ENCODE data around the gene PHF2. TPM values are rescaled to one million over a fixed set of nuclear protein-coding genes. Genes with fewer than 3 reads are reported as not detected.

PHF2 gene
- polyA plus RNA-seq, 4 donors = 8.6 to 21.2 (median 12.8) TPM

GRCh38 chr9:93572636-93573515, 3.5 kb upstream of the PHF2 start:
- FAIRE-seq (no peak), DNase-seq (no peak)
- 94 to 96% (median 95%) methylated on average over 8 of the region's 8 CpGs for WGBS, 3 donors
- Histone ChIP-seq H3K27ac (ENCODE audit: low read depth in 1 of 3, low read length in 2 of 3) (no peak overlapping the region), H3K4me1 (ENCODE audit: control insufficient read depth in 3 of 3, insufficient read depth in 2 of 3, low read depth in 1 of 3, low read length in 2 of 3) (peaks cover 0 to 14% (median 3%) of the 10 kb centered on the region in 3 donors), H3K27me3 (ENCODE audit: control insufficient read depth in 3 of 3, insufficient read depth in 3 of 3, low read length in 3 of 3) (no peaks in the 10 kb centered on the region), H3K36me3 (ENCODE audit: control insufficient read depth in 3 of 3, insufficient read depth in 2 of 3, low read depth in 1 of 3, low read length in 3 of 3) (no peaks in the 10 kb centered on the region), H3K4me3 (ENCODE audit: low read depth in 1 of 3, low read length in 3 of 3) (no peak overlapping the region), H3K9me3 (ENCODE audit: control insufficient read depth in 2 of 2, insufficient read depth in 1 of 2, low read depth in 1 of 2, low read length in 1 of 2) (no peaks in the 10 kb centered on the region)

DNA sequence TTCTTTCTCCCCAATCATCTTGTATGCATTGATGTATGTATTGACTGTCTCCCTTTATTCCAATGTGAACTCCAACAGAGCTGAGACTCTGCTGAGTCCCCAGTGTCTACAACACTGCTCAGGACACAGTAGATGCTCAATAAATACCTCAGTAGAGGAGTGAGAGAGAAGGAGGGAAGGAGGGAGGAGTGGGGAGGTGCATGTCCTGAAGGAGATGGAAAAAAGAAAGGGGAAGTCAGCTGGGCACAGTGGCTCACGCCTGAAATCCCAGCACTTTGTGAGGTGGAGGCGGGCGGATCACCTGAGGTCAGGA, 2.9 kb upstream of the PHF2 start:
- Histone ChIP-seq H3K4me1 (ENCODE audit: control insufficient read depth in 3 of 3, insufficient read depth in 2 of 3, low read depth in 1 of 3, low read length in 2 of 3) (peaks cover 0 to 20% (median 3%) of the 10 kb centered on the region in 3 donors), H3K27ac (ENCODE audit: low read depth in 1 of 3, low read length in 2 of 3) (no peak overlapping the region), H3K4me3 (ENCODE audit: low read depth in 1 of 3, low read length in 3 of 3) (no peak overlapping the region), H3K9me3 (ENCODE audit: control insufficient read depth in 2 of 2, insufficient read depth in 1 of 2, low read depth in 1 of 2, low read length in 1 of 2) (no peaks in the 10 kb centered on the region), H3K36me3 (ENCODE audit: control insufficient read depth in 3 of 3, insufficient read depth in 2 of 3, low read depth in 1 of 3, low read length in 3 of 3) (no peaks in the 10 kb centered on the region), H3K27me3 (ENCODE audit: control insufficient read depth in 3 of 3, insufficient read depth in 3 of 3, low read length in 3 of 3) (no peaks in the 10 kb centered on the region)
- WGBS, 3 donors = 85 to 96% (median 94%) methylated on average over 3 of the region's 3 CpGs
- DNase-seq (no peak), FAIRE-seq (no peak)

- H3K4me1 ChIP-seq (ENCODE audit: control insufficient read depth in 3 of 3, insufficient read depth in 2 of 3, low read depth in 1 of 3, low read length in 2 of 3) = peaks cover 3 to 21% (median 5%) of the 10 kb centered on the region in 3 donors
- no peaks in the 10 kb centered on the region for H3K9me3 ChIP-seq (ENCODE audit: control insufficient read depth in 2 of 2, insufficient read depth in 1 of 2, low read depth in 1 of 2, low read length in 1 of 2)
- WGBS, 3 donors = 87% methylated on average over 9 of the region's 9 CpGs
- H3K4me3 ChIP-seq (ENCODE audit: low read depth in 1 of 3, low read length in 3 of 3) = no peak overlapping the region
- H3K27ac ChIP-seq (ENCODE audit: low read depth in 1 of 3, low read length in 2 of 3) = no peak overlapping the region
- H3K27me3 ChIP-seq (ENCODE audit: control insufficient read depth in 3 of 3, insufficient read depth in 3 of 3, low read length in 3 of 3) = no peaks in the 10 kb centered on the region
- FAIRE-seq (no peak), DNase-seq (no peak)
- H3K36me3 ChIP-seq (ENCODE audit: control insufficient read depth in 3 of 3, insufficient read depth in 2 of 3, low read depth in 1 of 3, low read length in 3 of 3) = no peaks in the 10 kb centered on the region
Measured at GRCh38 chr9:93574091-93574899, 2.1 kb upstream of the PHF2 start.

DNA sequence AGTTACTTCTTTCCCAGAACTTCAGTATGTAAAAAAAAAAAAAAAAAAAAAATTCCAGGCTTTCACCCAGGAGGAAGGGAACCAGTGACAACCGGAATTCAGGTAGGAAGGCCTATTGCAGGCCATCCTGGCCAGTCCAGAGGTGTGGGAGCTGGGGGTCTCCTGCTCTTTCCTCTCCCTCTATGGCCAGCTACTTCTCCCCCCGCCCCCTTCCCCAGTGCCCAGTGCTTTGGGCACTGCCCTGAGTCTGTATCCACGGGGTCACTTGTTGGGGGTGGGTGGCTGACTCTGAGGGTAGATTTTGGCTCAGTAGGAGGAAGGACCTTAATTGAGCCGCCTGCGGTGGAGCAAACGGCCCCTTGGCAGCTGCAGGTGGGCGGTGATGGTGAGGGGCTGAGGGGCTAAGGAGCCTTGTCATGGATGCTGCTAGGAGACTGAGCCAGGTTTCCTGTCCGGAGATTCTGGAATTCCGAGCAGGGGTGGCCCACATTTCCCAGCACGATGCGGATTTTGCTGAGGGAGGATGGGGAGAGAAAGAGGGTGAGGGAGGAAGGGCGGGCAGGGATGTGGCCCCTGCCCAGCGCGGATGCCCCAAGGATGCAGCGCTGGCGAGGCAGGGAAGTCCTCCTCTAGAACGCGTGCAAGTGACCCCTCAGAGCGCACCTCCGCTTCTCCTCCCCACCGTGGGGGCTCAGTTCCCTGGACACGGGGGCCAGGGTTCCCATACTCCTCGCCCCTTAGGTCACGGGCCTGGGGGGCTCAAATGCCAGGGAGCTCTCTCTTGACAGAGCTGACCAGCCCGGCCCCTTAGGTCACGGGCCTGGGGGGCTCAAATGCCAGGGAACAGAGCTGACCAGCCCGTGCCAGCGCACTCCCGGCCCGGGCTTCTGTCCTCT, 1.2 kb upstream of the PHF2 start:
- H3K4me3 ChIP-seq (ENCODE audit: low read depth in 1 of 3, low read length in 3 of 3) = peak overlapping the region; percentile 59 to 92 (median 77)
- peaks cover 0 to 3% (median 0%) of the 10 kb centered on the region in 3 donors for H3K36me3 ChIP-seq (ENCODE audit: control insufficient read depth in 3 of 3, insufficient read depth in 2 of 3, low read depth in 1 of 3, low read length in 3 of 3)
- no peak for DNase-seq
- no peak for FAIRE-seq
- no peaks in the 10 kb centered on the region for H3K9me3 ChIP-seq (ENCODE audit: control insufficient read depth in 2 of 2, insufficient read depth in 1 of 2, low read depth in 1 of 2, low read length in 1 of 2)
- 29 to 33% (median 29%) methylated on average over 28 to 30 of the region's 30 CpGs for WGBS, 3 donors
- H3K27me3 ChIP-seq (ENCODE audit: control insufficient read depth in 3 of 3, insufficient read depth in 3 of 3, low read length in 3 of 3) = no peaks in the 10 kb centered on the region
- H3K4me1 ChIP-seq (ENCODE audit: control insufficient read depth in 3 of 3, insufficient read depth in 2 of 3, low read depth in 1 of 3, low read length in 2 of 3) = peaks cover 3 to 24% (median 5%) of the 10 kb centered on the region in 3 donors
- H3K27ac ChIP-seq (ENCODE audit: low read depth in 1 of 3, low read length in 2 of 3) = peak overlapping the region in 2 of 3 donors; percentile 71 to 91

- FAIRE-seq (no peak), DNase-seq (peak; percentile 37 to 81)
- H3K36me3 ChIP-seq (ENCODE audit: control insufficient read depth in 3 of 3, insufficient read depth in 2 of 3, low read depth in 1 of 3, low read length in 3 of 3) = peaks cover 0 to 3% (median 0%) of the 10 kb centered on the region in 3 donors
- no peaks in the 10 kb centered on the region for H3K9me3 ChIP-seq (ENCODE audit: control insufficient read depth in 2 of 2, insufficient read depth in 1 of 2, low read depth in 1 of 2, low read length in 1 of 2)
- WGBS, 3 donors = 0 to 1% (median 0%) methylated on average over 23 to 26 of the region's 26 CpGs
- peak overlapping the region; percentile 59 to 92 (median 77) for H3K4me3 ChIP-seq (ENCODE audit: low read depth in 1 of 3, low read length in 3 of 3)
- peaks cover 3 to 30% (median 5%) of the 10 kb centered on the region in 3 donors for H3K4me1 ChIP-seq (ENCODE audit: control insufficient read depth in 3 of 3, insufficient read depth in 2 of 3, low read depth in 1 of 3, low read length in 2 of 3)
- H3K27ac ChIP-seq (ENCODE audit: low read depth in 1 of 3, low read length in 2 of 3) = peak overlapping the region; percentile 71 to 91 (median 78)
- H3K27me3 ChIP-seq (ENCODE audit: control insufficient read depth in 3 of 3, insufficient read depth in 3 of 3, low read length in 3 of 3) = no peaks in the 10 kb centered on the region
Measured at GRCh38 chr9:93575796-93576257, 557 bp upstream of the PHF2 start.

GRCh38 chr9:93577078-93577974, 942 bp downstream of the PHF2 start:
- WGBS, 3 donors = 2 to 4% (median 3%) methylated on average over 28 to 74 of the region's 74 CpGs
- Histone ChIP-seq H3K4me1 (ENCODE audit: control insufficient read depth in 3 of 3, insufficient read depth in 2 of 3, low read depth in 1 of 3, low read length in 2 of 3) (peaks cover 3 to 45% (median 10%) of the 10 kb centered on the region in 3 donors), H3K27ac (ENCODE audit: low read depth in 1 of 3, low read length in 2 of 3) (peak overlapping the region in 2 of 3 donors; percentile 27 to 39), H3K27me3 (ENCODE audit: control insufficient read depth in 3 of 3, insufficient read depth in 3 of 3, low read length in 3 of 3) (no peaks in the 10 kb centered on the region), H3K9me3 (ENCODE audit: control insufficient read depth in 2 of 2, insufficient read depth in 1 of 2, low read depth in 1 of 2, low read length in 1 of 2) (no peaks in the 10 kb centered on the region), H3K36me3 (ENCODE audit: control insufficient read depth in 3 of 3, insufficient read depth in 2 of 3, low read depth in 1 of 3, low read length in 3 of 3) (peaks cover 0 to 3% (median 0%) of the 10 kb centered on the region in 3 donors), H3K4me3 (ENCODE audit: low read depth in 1 of 3, low read length in 3 of 3) (peak overlapping the region; percentile 44 to 92 (median 77))
- peak; percentile 30 to 63 for DNase-seq
- FAIRE-seq = no peak

DNA sequence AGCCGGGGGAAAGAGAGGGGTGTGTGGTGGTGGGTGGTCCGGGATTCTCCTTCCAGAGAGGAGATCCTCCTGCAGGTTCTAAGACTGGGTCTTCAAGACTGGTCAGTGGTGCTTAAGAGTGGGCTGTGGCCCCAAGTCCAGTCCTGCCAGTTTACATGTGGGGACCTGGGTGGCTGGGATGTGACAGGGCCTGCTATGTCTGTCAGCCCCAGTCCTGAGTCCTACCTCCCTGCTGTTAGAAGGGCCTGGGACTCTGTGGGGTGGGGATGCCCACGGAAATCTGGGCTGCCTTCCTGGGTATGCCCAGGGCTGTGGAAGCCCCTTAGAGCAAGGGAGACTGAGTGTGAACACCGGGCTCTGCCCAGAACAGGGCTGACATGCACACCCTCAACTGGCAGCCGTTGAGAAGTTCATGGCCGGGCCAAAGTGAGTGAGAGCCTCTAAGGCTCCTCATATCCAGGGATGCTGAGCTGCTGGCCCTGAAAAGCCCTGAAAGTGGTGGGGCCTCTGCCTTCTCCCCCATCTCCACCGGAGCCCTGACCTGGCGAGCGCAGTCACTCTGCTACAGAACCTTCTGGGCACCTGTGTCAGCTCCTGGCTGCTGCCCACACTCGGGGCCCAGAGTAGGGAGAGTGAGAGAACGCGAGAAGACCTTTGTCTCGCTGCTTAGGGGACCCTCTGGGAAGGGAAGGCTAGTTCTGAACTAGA, 1.7 kb downstream of the PHF2 start:
- peaks cover 0 to 3% (median 0%) of the 10 kb centered on the region in 3 donors for H3K36me3 ChIP-seq (ENCODE audit: control insufficient read depth in 3 of 3, insufficient read depth in 2 of 3, low read depth in 1 of 3, low read length in 3 of 3)
- H3K27ac ChIP-seq (ENCODE audit: low read depth in 1 of 3, low read length in 2 of 3) = peak overlapping the region in 1 of 3 donors; percentile 39
- FAIRE-seq (no peak), DNase-seq (no peak)
- peaks cover 3 to 47% (median 12%) of the 10 kb centered on the region in 3 donors for H3K4me1 ChIP-seq (ENCODE audit: control insufficient read depth in 3 of 3, insufficient read depth in 2 of 3, low read depth in 1 of 3, low read length in 2 of 3)
- 52 to 64% (median 55%) methylated on average over 13 of the region's 13 CpGs for WGBS, 3 donors
- H3K27me3 ChIP-seq (ENCODE audit: control insufficient read depth in 3 of 3, insufficient read depth in 3 of 3, low read length in 3 of 3) = no peaks in the 10 kb centered on the region
- no peaks in the 10 kb centered on the region for H3K9me3 ChIP-seq (ENCODE audit: control insufficient read depth in 2 of 2, insufficient read depth in 1 of 2, low read depth in 1 of 2, low read length in 1 of 2)
- H3K4me3 ChIP-seq (ENCODE audit: low read depth in 1 of 3, low read length in 3 of 3) = peak overlapping the region; percentile 44 to 92 (median 77)

All from small intestine (tissue), 7 donors.